Ectodermal cell (in vitro differentiated cells): ENCODE measurements around the gene TRIM66.
A peak's percentile ranks its signal among the peaks of the same experiment; 100 is the strongest.

Source experiments
- H3K27ac ChIP-seq: 2 replicates; pipeline ENCODE4 v1.7.0; 2013; ENCODE audit warnings: mild to moderate bottlenecking, low read depth, low read length; ENCODE audit not compliant: insufficient read depth, poor library complexity, severe bottlenecking
- H3K27me3 ChIP-seq: 2 replicates; pipeline ENCODE4 v1.7.0; 2013; ENCODE audit warnings: mild to moderate bottlenecking, low read length; ENCODE audit not compliant: insufficient read depth, control insufficient read depth, poor library complexity, severe bottlenecking
- H3K36me3 ChIP-seq: one replicate; pipeline ENCODE4 v1.7.0; 2013; ENCODE audit warnings: low read length; ENCODE audit not compliant: control insufficient read depth, insufficient read depth
- H3K4me1 ChIP-seq: one replicate; pipeline ENCODE4 v1.7.0; 2013; ENCODE audit warnings: low read length; ENCODE audit not compliant: control insufficient read depth, insufficient read depth
- H3K4me3 ChIP-seq: 2 replicates; pipeline ENCODE4 v1.7.0; 2013; ENCODE audit warnings: low read depth, low read length, control low read depth; ENCODE audit not compliant: insufficient read depth
- H3K9me3 ChIP-seq: 2 replicates; pipeline ENCODE4 v1.7.0; 2013; ENCODE audit warnings: mild to moderate bottlenecking, low read length, moderate library complexity; ENCODE audit not compliant: control insufficient read depth
- WGBS, 2 experiments: methylation state at CpG; one replicate each; pipeline ENCODE4 v1.1.7; 2013; ENCODE audit warnings: missing lambda C conversion rate in 2 of 2; 5-methylcytosine and 5-hydroxymethylcytosine counted together

TRIM66 gene

DNA sequence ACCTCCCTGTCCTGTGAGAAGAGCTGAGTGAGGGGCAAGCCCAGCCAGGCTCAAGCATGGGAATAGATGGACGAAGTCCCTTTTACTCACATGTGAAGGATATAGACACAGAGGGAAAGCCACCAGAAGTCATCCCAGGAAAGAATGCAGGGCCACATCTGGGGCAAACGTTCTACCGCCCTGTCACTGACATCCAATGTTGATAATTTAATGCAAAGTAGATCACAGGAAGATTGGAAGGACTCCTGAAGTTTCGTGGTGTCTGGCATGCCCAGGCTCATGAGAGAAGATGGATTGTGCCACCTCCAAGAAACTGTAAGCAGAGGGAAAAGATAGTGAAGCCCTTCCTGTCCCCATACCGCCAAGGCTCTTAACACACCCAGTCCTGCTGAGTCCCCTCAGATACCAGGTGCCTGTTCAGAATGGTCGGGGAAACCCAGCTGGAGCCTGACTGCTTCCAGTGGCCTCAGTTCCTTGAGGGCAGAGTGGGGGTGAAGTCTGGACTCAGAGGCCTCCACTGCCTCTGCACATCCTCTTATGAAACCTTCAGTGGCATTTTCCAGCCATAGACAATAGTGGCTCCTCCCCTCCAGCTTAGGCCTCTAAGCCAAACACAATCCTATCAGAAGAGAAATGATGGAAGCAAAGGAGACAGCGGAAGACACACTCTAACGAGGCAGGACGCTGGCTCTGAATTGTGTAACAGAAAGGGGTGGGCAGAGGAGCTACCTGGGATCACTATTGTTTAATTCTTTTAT, 80.9 kb downstream of the TRIM66 start:
- Histone ChIP-seq H3K9me3 (no peaks in the 10 kb centered on the region), H3K4me1 (no peaks in the 10 kb centered on the region), H3K27ac (no peak overlapping the region), H3K36me3 (no peaks in the 10 kb centered on the region), H3K4me3 (no peak overlapping the region), H3K27me3 (no peaks in the 10 kb centered on the region)
- 85 to 86% methylated on average over 9 of the region's 9 CpGs for WGBS, 2 experiments

DNA sequence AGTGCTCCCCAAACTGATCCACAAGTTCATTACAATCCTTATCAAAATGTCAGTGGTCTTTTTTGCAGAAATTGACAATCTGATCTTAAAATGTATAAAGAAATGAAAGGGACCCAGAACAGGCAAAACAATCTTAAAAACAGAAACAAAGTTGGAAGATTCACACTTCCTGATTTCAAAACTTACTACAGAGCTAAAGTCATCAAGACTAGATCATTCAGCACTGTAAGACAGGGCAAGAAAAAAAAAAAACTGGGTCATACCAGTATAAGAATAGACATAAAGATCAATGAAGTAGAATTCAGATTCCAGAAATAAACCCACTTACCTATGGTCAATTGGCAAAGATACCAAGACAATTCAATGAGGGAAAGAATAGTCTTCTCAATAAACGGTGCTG, 84.0 kb downstream of the TRIM66 start:
- Histone ChIP-seq H3K27me3 (no peaks in the 10 kb centered on the region), H3K36me3 (no peaks in the 10 kb centered on the region), H3K27ac (no peak overlapping the region), H3K9me3 (no peaks in the 10 kb centered on the region), H3K4me3 (no peak overlapping the region), H3K4me1 (no peaks in the 10 kb centered on the region)
- 80 to 100% methylated on average over 1 of the region's 1 CpG for WGBS, 2 experiments

DNA sequence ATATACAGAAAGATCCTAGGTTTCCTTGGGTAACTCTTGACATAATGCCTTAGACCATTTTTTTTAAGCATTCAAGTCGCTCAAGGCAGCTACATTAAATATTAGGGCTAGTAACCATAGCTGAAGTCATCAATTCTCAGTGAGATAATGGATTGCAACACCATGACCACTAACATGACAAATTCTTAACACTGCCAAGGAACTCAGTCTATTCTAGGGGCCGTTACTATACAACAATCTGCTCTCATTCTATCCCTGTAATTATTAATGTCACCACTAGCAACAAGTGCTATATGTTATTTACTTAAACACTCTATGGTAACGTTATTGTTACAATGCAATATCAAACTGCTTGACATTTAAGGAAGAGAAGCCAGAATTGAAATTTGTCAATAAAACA, 85.3 kb downstream of the TRIM66 start:
- no peaks in the 10 kb centered on the region for H3K4me1 ChIP-seq
- H3K4me3 ChIP-seq: no peak overlapping the region
- H3K9me3 ChIP-seq: no peaks in the 10 kb centered on the region
- no peaks in the 10 kb centered on the region for H3K36me3 ChIP-seq
- no peak overlapping the region for H3K27ac ChIP-seq
- WGBS, 2 experiments: 88 to 91% methylated on average over 3 of the region's 3 CpGs
- H3K27me3 ChIP-seq: no peaks in the 10 kb centered on the region

- Histone ChIP-seq H3K4me3 (no peak overlapping the region), H3K36me3 (no peaks in the 10 kb centered on the region), H3K9me3 (no peaks in the 10 kb centered on the region), H3K4me1 (no peaks in the 10 kb centered on the region), H3K27me3 (no peaks in the 10 kb centered on the region), H3K27ac (no peak overlapping the region)
These were observed 85.9 kb downstream of the TRIM66 start for GRCh38 chr11:8596504-8597046.

DNA sequence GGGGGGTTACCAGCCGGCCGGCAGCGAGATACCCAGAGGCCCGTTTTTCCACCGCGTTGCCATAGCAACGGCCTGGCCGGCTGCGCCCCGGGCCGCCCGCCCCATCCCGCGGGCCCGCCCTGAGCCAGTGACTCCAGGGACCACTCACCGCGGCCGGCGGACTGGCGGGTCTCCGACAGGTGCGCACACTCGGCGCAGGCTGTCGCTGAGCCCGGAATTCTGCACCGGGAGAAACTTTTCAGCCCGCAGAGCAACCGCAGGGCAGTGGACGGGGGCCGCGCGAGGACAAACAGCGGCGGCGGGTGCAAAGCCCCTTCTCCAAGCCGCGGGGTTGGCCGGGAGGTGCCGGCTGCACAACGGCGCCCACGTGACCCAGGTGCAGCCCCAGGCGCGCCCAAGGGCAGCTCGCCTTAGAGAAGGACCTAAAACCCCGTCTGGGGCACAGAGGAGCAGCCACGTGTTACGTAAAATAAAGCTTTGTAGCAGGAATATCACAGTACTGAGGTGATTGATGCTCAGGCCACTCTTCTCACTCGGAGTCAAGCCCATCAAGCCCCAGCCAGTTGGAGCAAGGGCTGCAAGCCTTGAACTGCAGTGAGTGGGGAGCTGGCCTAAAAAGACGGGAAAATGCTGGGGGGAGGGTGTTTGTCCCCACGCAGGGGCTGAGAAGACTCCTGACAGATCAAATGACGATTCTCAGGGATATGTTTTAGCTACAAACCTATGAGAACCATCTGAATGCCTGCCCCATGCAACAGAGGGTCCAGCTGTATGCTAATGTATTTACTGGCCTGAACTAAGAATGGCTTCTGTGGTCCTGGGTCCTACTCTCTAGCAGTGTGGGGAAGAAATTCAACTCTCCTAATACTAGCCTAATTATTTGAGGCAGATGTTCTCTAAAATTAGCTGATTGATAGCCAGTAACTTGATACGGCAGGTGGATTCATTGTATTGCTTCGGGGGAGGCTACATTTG, 88.2 kb downstream of the TRIM66 start, which contains the start of gene STK33:
STK33 (minus strand) TSS at position 294 of the 975 bp plus-strand sequence. CDS start 119,323 bp downstream, outside the sequence.
- WGBS, 2 experiments: 4% methylated on average over 55 of the region's 55 CpGs

GRCh38 chr11:8593455-8593854, 89.0 kb downstream of the TRIM66 start:
- H3K27me3 ChIP-seq: no peaks in the 10 kb centered on the region
- no peaks in the 10 kb centered on the region for H3K4me1 ChIP-seq
- H3K36me3 ChIP-seq: no peaks in the 10 kb centered on the region
- H3K27ac ChIP-seq: no peak overlapping the region
- H3K4me3 ChIP-seq: peak overlapping the region; percentile 79
- H3K9me3 ChIP-seq: no peaks in the 10 kb centered on the region
- 12 to 14% methylated on average over 7 of the region's 7 CpGs for WGBS, 2 experiments

More for the DNA sequence above, 88.2 kb downstream of the TRIM66 start, which contains the start of gene STK33:
- peak within 1 kb of the TSS; percentile 79 for H3K4me3 ChIP-seq
- H3K4me1 ChIP-seq: no peaks in the 10 kb centered on the region
- H3K27me3 ChIP-seq: no peaks in the 10 kb centered on the region
- H3K9me3 ChIP-seq: no peaks in the 10 kb centered on the region
- no peaks in the 10 kb centered on the region for H3K36me3 ChIP-seq
- H3K27ac ChIP-seq: no peak within 1 kb of the TSS

- Histone ChIP-seq H3K4me3 (no peak overlapping the region), H3K27ac (no peak overlapping the region), H3K36me3 (no peaks in the 10 kb centered on the region), H3K27me3 (no peaks in the 10 kb centered on the region), H3K9me3 (no peaks in the 10 kb centered on the region), H3K4me1 (peaks cover 4% of the 10 kb centered on the region)
These were observed 94.5 kb downstream of the TRIM66 start for GRCh38 chr11:8587915-8588314.

- H3K4me1 ChIP-seq: peaks cover 4% of the 10 kb centered on the region
- 85% methylated on average over 2 of the region's 2 CpGs; no CpG with 5 or more reads in 1 of the 2 experiments for WGBS, 2 experiments
- no peaks in the 10 kb centered on the region for H3K27me3 ChIP-seq
- H3K9me3 ChIP-seq: no peaks in the 10 kb centered on the region
- no peak overlapping the region for H3K4me3 ChIP-seq
- no peak overlapping the region for H3K27ac ChIP-seq
- H3K36me3 ChIP-seq: no peaks in the 10 kb centered on the region
These were observed 95.7 kb downstream of the TRIM66 start for GRCh38 chr11:8586805-8587204.

DNA sequence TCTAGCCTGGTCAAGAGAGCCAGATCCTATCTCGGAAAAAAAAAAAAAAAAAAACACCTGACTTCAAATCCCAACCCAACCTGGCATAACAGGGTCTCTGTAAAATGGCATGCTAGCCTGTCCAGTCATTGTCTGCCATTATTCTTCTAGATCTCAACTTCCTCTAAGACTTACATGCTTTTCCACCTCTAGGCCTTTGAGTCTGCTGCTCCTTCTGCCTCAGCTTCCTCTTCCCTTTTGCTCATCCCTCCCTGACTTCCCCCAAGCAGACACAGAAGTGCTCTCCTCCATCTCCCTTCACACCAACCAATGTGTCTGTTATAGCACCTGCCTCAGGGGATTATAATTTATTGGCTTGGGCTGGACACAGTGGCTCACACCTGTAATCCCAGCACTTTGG, 96.3 kb downstream of the TRIM66 start:
- Histone ChIP-seq H3K27ac (no peak overlapping the region), H3K4me3 (no peak overlapping the region), H3K27me3 (no peaks in the 10 kb centered on the region), H3K36me3 (no peaks in the 10 kb centered on the region), H3K9me3 (no peaks in the 10 kb centered on the region), H3K4me1 (peaks cover 4% of the 10 kb centered on the region)
- 81 to 84% methylated on average over 1 of the region's 1 CpG for WGBS, 2 experiments

DNA sequence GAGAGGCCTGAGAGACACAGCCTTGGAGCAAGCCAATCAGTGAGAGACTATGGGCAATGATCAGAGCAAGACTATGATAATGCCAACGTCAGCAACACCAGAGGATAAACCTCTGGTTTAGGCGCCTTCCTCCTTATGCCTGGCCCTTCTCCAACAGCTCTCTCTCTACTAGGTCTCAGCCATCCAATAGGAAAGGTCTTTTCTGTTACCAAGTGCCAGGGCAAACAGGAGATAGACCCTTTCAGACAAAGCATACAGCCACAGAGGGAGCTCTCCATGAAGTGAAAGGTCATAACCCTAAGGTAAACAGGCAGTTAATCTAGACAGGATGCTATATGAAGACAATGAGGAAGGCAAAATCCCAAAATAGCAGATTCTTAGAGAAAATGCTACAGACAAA, 98.0 kb downstream of the TRIM66 start:
- no peaks in the 10 kb centered on the region for H3K36me3 ChIP-seq
- no peak overlapping the region for H3K27ac ChIP-seq
- WGBS, 2 experiments: 79 to 85% methylated on average over 2 of the region's 2 CpGs
- H3K4me3 ChIP-seq: no peak overlapping the region
- peaks cover 4% of the 10 kb centered on the region for H3K4me1 ChIP-seq
- no peaks in the 10 kb centered on the region for H3K9me3 ChIP-seq
- no peaks in the 10 kb centered on the region for H3K27me3 ChIP-seq
